GM12801 (cell line): ENCODE data around the gene KCTD6.

Source experiments
- TF ChIP-seq, protein P1 (sequence below): IDR thresholded peaks from one replicate; pipeline ENCODE4 v1.5.1; 2011; ENCODE audit warnings: control low read depth; ENCODE audit not compliant: insufficient read length; ENCODE audit errors: extremely low read depth

KCTD6 gene

GRCh38 chr3:58488967-58489366 is 2.9 kb upstream of the KCTD6 start:
- TF ChIP-seq, protein P1, sequence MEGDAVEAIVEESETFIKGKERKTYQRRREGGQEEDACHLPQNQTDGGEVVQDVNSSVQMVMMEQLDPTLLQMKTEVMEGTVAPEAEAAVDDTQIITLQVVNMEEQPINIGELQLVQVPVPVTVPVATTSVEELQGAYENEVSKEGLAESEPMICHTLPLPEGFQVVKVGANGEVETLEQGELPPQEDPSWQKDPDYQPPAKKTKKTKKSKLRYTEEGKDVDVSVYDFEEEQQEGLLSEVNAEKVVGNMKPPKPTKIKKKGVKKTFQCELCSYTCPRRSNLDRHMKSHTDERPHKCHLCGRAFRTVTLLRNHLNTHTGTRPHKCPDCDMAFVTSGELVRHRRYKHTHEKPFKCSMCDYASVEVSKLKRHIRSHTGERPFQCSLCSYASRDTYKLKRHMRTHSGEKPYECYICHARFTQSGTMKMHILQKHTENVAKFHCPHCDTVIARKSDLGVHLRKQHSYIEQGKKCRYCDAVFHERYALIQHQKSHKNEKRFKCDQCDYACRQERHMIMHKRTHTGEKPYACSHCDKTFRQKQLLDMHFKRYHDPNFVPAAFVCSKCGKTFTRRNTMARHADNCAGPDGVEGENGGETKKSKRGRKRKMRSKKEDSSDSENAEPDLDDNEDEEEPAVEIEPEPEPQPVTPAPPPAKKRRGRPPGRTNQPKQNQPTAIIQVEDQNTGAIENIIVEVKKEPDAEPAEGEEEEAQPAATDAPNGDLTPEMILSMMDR, result no peak

DNA sequence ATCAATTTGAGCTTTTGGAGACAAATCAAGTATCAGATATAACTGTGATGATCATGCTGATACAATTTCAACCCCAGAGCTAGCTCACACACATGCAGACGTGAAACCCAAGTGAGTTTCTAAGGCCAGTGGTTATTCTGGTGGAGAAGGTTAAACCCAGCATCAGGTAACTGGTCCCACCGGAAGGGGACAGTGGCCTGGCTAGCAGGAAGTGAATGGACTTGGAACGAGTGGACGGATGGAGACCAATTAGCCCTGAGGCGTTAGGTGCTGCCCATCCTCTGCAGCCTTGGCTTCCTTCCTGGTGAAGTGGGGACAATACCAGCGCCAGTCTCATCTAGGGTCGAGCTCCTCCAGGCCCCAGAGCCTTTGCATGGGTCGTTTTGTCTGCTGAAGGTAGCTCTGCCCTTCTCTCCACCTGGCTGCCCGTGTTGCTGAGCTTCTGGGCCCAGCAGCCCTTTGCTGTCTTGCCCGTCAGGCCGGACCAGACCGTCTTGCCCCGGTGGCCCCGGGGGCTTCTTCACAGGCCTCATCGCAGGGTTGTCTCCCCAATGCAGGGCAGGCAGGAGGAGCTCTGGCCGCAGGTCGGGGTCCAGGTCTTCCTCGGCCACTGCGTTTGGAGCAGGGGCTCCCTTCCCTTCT is 915 bp upstream of the KCTD6 start:
- TF ChIP-seq, protein P1, result no peak

GRCh38 chr3:58492494-58492905 is 604 bp downstream of the KCTD6 start:
- TF ChIP-seq, protein P1, result no peak

DNA sequence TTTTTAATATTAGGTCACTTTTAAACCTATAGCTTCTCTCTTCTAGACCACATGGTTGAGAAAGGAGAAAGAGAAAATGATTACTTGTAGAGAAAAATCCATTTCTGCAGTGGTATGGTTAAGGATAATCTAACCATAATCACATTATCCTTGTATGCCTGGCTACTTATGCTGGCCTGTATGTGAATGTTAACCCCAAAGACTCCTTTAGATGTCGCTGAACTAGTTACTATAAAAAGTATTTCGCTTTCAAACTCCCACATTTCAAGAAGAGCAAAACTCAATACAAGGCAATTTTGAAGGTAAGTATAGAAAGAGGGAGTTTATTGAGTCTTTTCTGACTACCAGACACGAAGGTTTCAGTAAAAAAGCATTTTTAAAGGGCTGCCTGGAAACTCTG is 2.2 kb downstream of the KCTD6 start:
- TF ChIP-seq, protein P1, result no peak

DNA sequence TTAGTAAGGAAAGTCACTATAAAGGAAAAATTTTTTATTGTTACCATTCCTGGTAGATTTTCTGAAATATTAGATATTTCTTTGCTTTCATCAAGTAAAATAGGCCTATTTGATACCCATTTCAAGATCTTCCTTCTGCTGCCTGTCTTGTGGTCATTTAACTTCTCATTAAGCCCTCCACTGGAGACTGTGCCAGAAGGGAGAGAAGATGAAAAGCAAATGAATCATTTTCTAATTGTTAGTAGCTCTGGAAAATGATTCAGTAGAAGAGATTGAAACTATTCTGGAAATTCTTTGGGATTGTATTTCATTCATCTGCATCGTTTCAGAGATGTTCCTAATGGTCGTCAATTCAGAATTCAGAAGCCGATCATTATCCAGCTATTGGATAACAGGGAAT is 3.2 kb downstream of the KCTD6 start:
- TF ChIP-seq, protein P1, result no peak

DNA sequence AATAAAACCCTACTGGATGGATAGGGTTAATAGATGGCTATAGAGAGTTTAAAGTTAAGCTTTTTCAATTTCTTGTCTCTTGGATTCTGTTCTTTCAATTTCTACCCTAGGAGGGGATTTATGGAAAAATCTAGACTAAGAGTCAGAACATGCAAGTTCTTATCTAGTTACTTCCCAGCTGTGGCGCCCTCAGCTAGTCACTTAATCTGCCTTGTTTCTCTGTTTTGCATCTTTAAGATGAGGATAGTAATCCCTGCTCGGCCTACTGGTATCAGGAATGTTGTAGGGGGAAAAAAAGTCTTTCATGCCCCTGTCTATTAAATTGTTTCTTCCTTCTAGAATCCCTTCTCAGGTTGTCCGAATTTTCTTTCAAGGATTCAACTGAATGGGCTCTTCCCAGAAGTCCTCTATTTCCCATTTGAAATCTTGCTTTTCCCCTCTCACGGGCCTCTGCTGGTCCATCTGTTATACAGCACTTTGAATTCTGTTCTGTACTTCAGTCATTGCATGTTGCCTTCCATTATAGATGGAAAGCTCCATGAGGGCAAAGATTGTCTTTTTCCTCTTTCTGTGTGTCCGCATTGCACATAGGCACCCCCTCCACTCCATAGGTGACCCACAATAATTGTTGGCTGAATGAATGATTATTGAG is 4.4 kb downstream of the KCTD6 start:
- TF ChIP-seq, protein P1, result no peak

DNA sequence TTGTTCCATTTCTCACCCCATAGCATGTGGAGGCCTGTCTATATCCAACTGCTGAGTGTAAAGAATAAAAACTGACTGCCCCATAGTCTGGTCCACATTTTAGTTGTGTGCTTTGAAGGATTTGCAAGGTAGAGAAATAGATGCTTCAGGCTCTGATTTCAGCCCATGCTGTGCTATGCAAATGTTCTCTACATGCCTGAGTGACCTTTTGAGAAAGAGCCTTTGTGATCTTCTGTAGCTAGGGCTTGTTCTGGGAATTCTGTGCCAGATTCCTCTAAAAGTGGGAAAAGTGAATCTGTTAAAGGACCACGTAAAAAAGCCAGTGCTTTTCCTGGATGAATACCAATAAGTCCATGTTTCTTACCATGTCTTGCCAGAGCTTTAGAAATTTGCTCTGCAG is 5.2 kb downstream of the KCTD6 start:
- TF ChIP-seq, protein P1, result no peak
